OCI-LY7 (cell line): Measurements from ENCODE around the gene FCHSD2. TPM values are rescaled to one million over a fixed set of nuclear protein-coding genes. Genes with fewer than 3 reads are reported as not detected.

ENCODE experiments used
- BruUV-seq: library from RNA; stranded (reverse); fragments of 400-500 nt; replicated peaks from 2 replicates; lab custom pipeline; 2021; lab: Mats Ljungman, UMichigan
- CTCF ChIA-PET: fragments of 300-600 bp; sonication (Branson Sonifier 250); formaldehyde crosslinking; loops from one replicate; lab custom pipeline; 2022; ENCODE audit warnings: antibody characterized with exemption; ENCODE audit not compliant: unreplicated experiment; lab: Charles Lee
- POLR2A ChIA-PET: fragments of 300-600 bp; sonication (Branson Sonifier 250); formaldehyde crosslinking; loops from one replicate; lab custom pipeline; 2022; ENCODE audit warnings: antibody characterized with exemption; lab: Charles Lee
- DNase-seq: peaks from one replicate; pipeline ENCODE4 v3.0.0-alpha.2; 2015; ENCODE audit warnings: low spot score
- H2AFZ ChIP-seq: fragments of 200-600 bp; sonication (generic), shearing (Covaris generic); 2 replicates; pipeline ENCODE4 v1.6.1; 2014; ENCODE audit warnings: mild to moderate bottlenecking, antibody characterized with exemption, low read length, moderate library complexity
- H3K27ac ChIP-seq: fragments of 200-600 bp; sonication (generic); 2 replicates; pipeline ENCODE4 v1.5.1; 2014; ENCODE audit warnings: mixed run types, low read depth, mild to moderate bottlenecking, moderate library complexity, low read length, inconsistent platforms; ENCODE audit not compliant: poor library complexity, severe bottlenecking
- H3K36me3 ChIP-seq: fragments of 200-600 bp; sonication (generic); 2 replicates; pipeline ENCODE4 v1.6.1; 2014; ENCODE audit warnings: mild to moderate bottlenecking, antibody characterized with exemption, low read length, moderate library complexity, mixed read lengths; ENCODE audit not compliant: insufficient read depth
- H3K4me1 ChIP-seq: fragments of 200-600 bp; sonication (generic); 2 replicates; pipeline ENCODE4 v1.5.1; 2014; ENCODE audit warnings: mild to moderate bottlenecking, low read length; ENCODE audit not compliant: insufficient read depth, poor library complexity, severe bottlenecking
- H3K4me2 ChIP-seq: fragments of 200-600 bp; sonication (generic); 2 replicates; pipeline ENCODE4 v1.6.1; 2014; ENCODE audit warnings: mild to moderate bottlenecking, low read length
- H3K4me3 ChIP-seq: fragments of 200-600 bp; sonication (generic); 2 replicates; pipeline ENCODE4 v1.5.1; 2014; ENCODE audit warnings: mild to moderate bottlenecking, low read depth, low read length; ENCODE audit not compliant: poor library complexity, severe bottlenecking
- H3K79me2 ChIP-seq: fragments of 200-600 bp; sonication (generic); 2 replicates; pipeline ENCODE4 v1.6.1; 2016; ENCODE audit warnings: low read depth, mild to moderate bottlenecking, low read length, moderate library complexity, mixed read lengths; ENCODE audit not compliant: insufficient read depth
- H3K9me2 ChIP-seq: fragments of 200-600 bp; sonication (generic); 2 replicates; pipeline ENCODE4 v1.6.1; 2016; ENCODE audit warnings: mild to moderate bottlenecking, low read length, mixed read lengths; ENCODE audit not compliant: insufficient read depth
- H3K9me3 ChIP-seq: fragments of 200-600 bp; sonication (generic); 2 replicates; pipeline ENCODE4 v1.6.1; 2014; ENCODE audit warnings: mild to moderate bottlenecking, mixed run types, low read length, mixed read lengths
- H4K20me1 ChIP-seq: fragments of 200-600 bp; sonication (generic); 2 replicates; pipeline ENCODE4 v1.6.1; 2014; ENCODE audit warnings: mild to moderate bottlenecking, antibody characterized with exemption, low read length, moderate library complexity, mixed read lengths; ENCODE audit not compliant: insufficient read depth
- CTCF ChIP-seq: fragments of 200-600 bp; sonication (generic); conservative IDR thresholded peaks from 2 replicates; pipeline ENCODE4 v1.5.1; 2014; ENCODE audit warnings: mild to moderate bottlenecking, antibody characterized with exemption, low read length, moderate library complexity, mixed read lengths
- EZH2phosphoT487 ChIP-seq: fragments of 200-600 bp; sonication (generic); IDR thresholded peaks from 2 replicates; pipeline ENCODE4 v1.6.1; 2018; ENCODE audit warnings: low read depth, borderline replicate concordance, mild to moderate bottlenecking, mixed run types, antibody characterized with exemption, low read length, moderate library complexity, mixed read lengths
- intact Hi-C: fragments of 100-400 bp; cut with micrococcal nuclease; formaldehyde crosslinking; loops from one replicate; pipeline ENCODE4 v1.10.0; 2022; ENCODE audit not compliant: unreplicated experiment
- total RNA-seq, 2 experiments: library from RNA; depleted of rRNA in 1 of 2; stranded (reverse); fragments of >200 nt in 1 of 2; shearing (Covaris generic) in 1 of 2; gene quantifications; 2 replicates each; pipeline ENCODE4 v1.2.3, GENCODE V29; 2014 to 2022

FCHSD2 gene
- total RNA-seq, 2 experiments from 2014 or later: 39.0 to 147 TPM

GRCh38 chr11:72829884-72830533, 312.1 kb downstream of the FCHSD2 start:
- BruUV-seq: no TSS peak
- Histone ChIP-seq H3K4me1 (peaks cover 5% of the 10 kb centered on the region), H3K4me3 (no peak overlapping the region), H2AFZ (no peak overlapping the region), H3K9me3 (no peaks in the 10 kb centered on the region), H4K20me1 (no peaks in the 10 kb centered on the region), H3K9me2 (no peaks in the 10 kb centered on the region), H3K27ac (no peak overlapping the region), H3K4me2 (no peak overlapping the region), H3K79me2 (no peaks in the 10 kb centered on the region), H3K36me3 (peaks cover 91% of the 10 kb centered on the region)
- DNase-seq: no peak
- intact Hi-C loops: loop anchor here (2.0 kb wide), 1 partner anchor 413 kb away; no protein-coding TSS in a partner anchor
- TF ChIP-seq EZH2phosphoT487: no peak
- TF ChIP-seq CTCF: no peak
- CTCF ChIA-PET: no interaction called here
- POLR2A ChIA-PET: interaction anchor here (1.0 kb wide), 1 partner anchor 346 kb away, joined by 3 read pairs; no protein-coding TSS in a partner anchor

GRCh38 chr11:72829178-72829577, 312.9 kb downstream of the FCHSD2 start:
- BruUV-seq: no TSS peak
- Histone ChIP-seq H2AFZ (no peak overlapping the region), H3K4me2 (no peak overlapping the region), H3K36me3 (peaks cover 93% of the 10 kb centered on the region), H3K4me1 (peaks cover 5% of the 10 kb centered on the region), H3K4me3 (no peak overlapping the region), H3K27ac (no peak overlapping the region), H4K20me1 (no peaks in the 10 kb centered on the region), H3K79me2 (no peaks in the 10 kb centered on the region), H3K9me2 (no peaks in the 10 kb centered on the region), H3K9me3 (no peaks in the 10 kb centered on the region)
- ChIA-PET CTCF (no interaction called here), POLR2A (interaction anchor here (1.0 kb wide), 1 partner anchor 347 kb away, joined by 3 read pairs; no protein-coding TSS in a partner anchor)
- intact Hi-C loops: no loop called here
- no peak for TF ChIP-seq CTCF
- no peak for TF ChIP-seq EZH2phosphoT487
- no peak for DNase-seq

DNA sequence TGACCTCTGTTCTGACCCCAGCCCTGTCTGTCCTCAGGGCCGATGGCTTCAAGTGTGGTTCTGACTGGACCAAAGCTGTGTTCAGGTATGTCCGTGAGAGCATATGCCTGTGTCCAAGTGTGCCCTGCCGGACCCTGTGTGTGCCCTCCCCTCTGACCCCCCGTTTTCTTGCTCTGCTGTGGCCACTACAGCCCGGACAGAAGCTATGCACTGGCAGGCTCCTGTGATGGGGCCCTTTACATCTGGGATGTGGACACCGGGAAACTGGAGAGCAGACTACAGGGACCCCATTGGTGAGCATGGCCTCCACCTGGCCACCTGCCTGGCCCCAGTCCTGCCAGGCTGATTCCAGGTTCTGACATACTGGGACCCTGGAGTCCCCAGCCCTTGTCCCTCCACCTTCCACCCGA, 313.4 kb downstream of the FCHSD2 start:
- no peak for DNase-seq
- Histone ChIP-seq H3K79me2 (no peaks in the 10 kb centered on the region), H3K9me2 (no peaks in the 10 kb centered on the region), H3K9me3 (no peaks in the 10 kb centered on the region), H3K36me3 (peaks cover 93% of the 10 kb centered on the region), H3K4me2 (no peak overlapping the region), H3K4me1 (peaks cover 5% of the 10 kb centered on the region), H4K20me1 (no peaks in the 10 kb centered on the region), H2AFZ (no peak overlapping the region), H3K4me3 (no peak overlapping the region), H3K27ac (peak overlapping the region; percentile 6)
- no TSS peak for BruUV-seq
- intact Hi-C loops: no loop called here
- CTCF ChIA-PET: no interaction called here
- no peak for TF ChIP-seq EZH2phosphoT487
- no peak for TF ChIP-seq CTCF
- POLR2A ChIA-PET: interaction anchor here (1.0 kb wide), 2 partner anchors 36 to 347 kb away, joined by 3 read pairs; no protein-coding TSS in a partner anchor
